GM23338 (cell line): ENCODE measurements around the gene TMUB1. TPM values are rescaled to one million over a fixed set of nuclear protein-coding genes. Genes with fewer than 3 reads are reported as not detected.
A peak's percentile ranks its signal among the peaks of the same experiment; 100 is the strongest.

Source experiments
- ATAC-seq: fragments of 200-7000 bp; cut with Tn5 transposase; 3 replicates; pipeline ENCODE4 v1.9.1; 2020
- DNase-seq: peaks from one replicate; pipeline ENCODE4 v3.0.0-alpha.2; 2015; ENCODE audit warnings: low spot score
- H2AFZ ChIP-seq: fragments of 200-600 bp; sonication (generic); 2 replicates; pipeline ENCODE4 v1.8.0; 2016; ENCODE audit warnings: antibody characterized with exemption, mild to moderate bottlenecking, moderate library complexity
- H3F3A ChIP-seq: fragments of 200-600 bp; sonication (generic); replicated peaks from 2 replicates; pipeline ENCODE4 v1.8.0; 2017; ENCODE audit warnings: antibody characterized with exemption, mixed run types, low read depth
- H3K27ac ChIP-seq: fragments of 200-600 bp; sonication (generic); 2 replicates; pipeline ENCODE4 v1.6.1; 2016; ENCODE audit warnings: low read depth
- H3K27me3 ChIP-seq: fragments of 200-600 bp; sonication (generic); 2 replicates; pipeline ENCODE4 v1.8.0; 2016; ENCODE audit warnings: mild to moderate bottlenecking, mixed run types, moderate library complexity; ENCODE audit not compliant: insufficient read depth
- H3K36me3 ChIP-seq: fragments of 200-600 bp; sonication (generic); 2 replicates; pipeline ENCODE4 v1.8.0; 2016; ENCODE audit warnings: mild to moderate bottlenecking; ENCODE audit not compliant: insufficient read depth
- H3K4me1 ChIP-seq: fragments of 200-600 bp; sonication (generic); 2 replicates; pipeline ENCODE4 v1.8.0; 2016; ENCODE audit warnings: mild to moderate bottlenecking, moderate library complexity; ENCODE audit not compliant: insufficient read depth
- H3K4me2 ChIP-seq: fragments of 200-600 bp; sonication (generic); 2 replicates; pipeline ENCODE4 v1.7.1; 2017; ENCODE audit warnings: mixed run types
- H3K4me3 ChIP-seq: fragments of 200-600 bp; sonication (generic); 2 replicates; pipeline ENCODE4 v1.6.1; 2016; ENCODE audit warnings: mixed run types
- H3K79me2 ChIP-seq: fragments of 200-600 bp; sonication (generic); replicated peaks from 2 replicates; pipeline ENCODE4 v1.8.0; 2017; ENCODE audit warnings: mild to moderate bottlenecking; ENCODE audit not compliant: insufficient read depth
- H3K9me2 ChIP-seq: fragments of 200-600 bp; sonication (generic); 2 replicates; pipeline ENCODE4 v1.8.0; 2017; ENCODE audit not compliant: insufficient read depth
- H4K20me1 ChIP-seq: fragments of 200-600 bp; sonication (generic); replicated peaks from 2 replicates; pipeline ENCODE4 v1.8.0; 2017; ENCODE audit warnings: mild to moderate bottlenecking; ENCODE audit not compliant: insufficient read depth
- H3K27ac Mint-ChIP-seq: 2 replicates; pipeline ENCODE4 v1.8.0; 2020; ENCODE audit warnings: inconsistent platforms, mild to moderate bottlenecking, moderate library complexity, mixed read lengths
- H3K27me3 Mint-ChIP-seq: 3 replicates; pipeline ENCODE4 v1.8.0; 2022; ENCODE audit warnings: low read depth, mild to moderate bottlenecking, moderate library complexity, mixed read lengths, inconsistent platforms; ENCODE audit not compliant: insufficient read depth, poor library complexity
- H3K36me3 Mint-ChIP-seq: 3 replicates; pipeline ENCODE4 v1.8.0; 2021; ENCODE audit warnings: low read depth, mild to moderate bottlenecking, inconsistent platforms, moderate library complexity, mixed read lengths
- H3K4me1 Mint-ChIP-seq: 3 replicates; pipeline ENCODE4 v1.8.0; 2020; ENCODE audit warnings: mild to moderate bottlenecking, inconsistent platforms, mixed read lengths
- H3K4me3 Mint-ChIP-seq: 3 replicates; pipeline ENCODE4 v1.8.0; 2021; ENCODE audit warnings: moderate library complexity, mild to moderate bottlenecking, inconsistent platforms, mixed read lengths
- H3K9me3 Mint-ChIP-seq: 3 replicates; pipeline ENCODE4 v1.8.0; 2020; ENCODE audit warnings: moderate library complexity, mild to moderate bottlenecking, inconsistent platforms, mixed read lengths
- CREB1 ChIP-seq: fragments of 250-450 bp; sonication (Bioruptor Pico); IDR thresholded peaks from 2 replicates; pipeline ENCODE4 v1.5.0; 2020; ENCODE audit warnings: low read depth, mild to moderate bottlenecking, moderate library complexity
- EZH2 ChIP-seq: fragments of 200-600 bp; sonication (generic); IDR thresholded peaks from one replicate; pipeline ENCODE4 v1.8.0; 2017; ENCODE audit warnings: antibody characterized with exemption, mild to moderate bottlenecking, low read depth; ENCODE audit not compliant: unreplicated experiment
- EZH2phosphoT487 ChIP-seq: fragments of 200-600 bp; sonication (generic); IDR thresholded peaks from one replicate; pipeline ENCODE4 v1.8.1; 2018; ENCODE audit warnings: antibody characterized with exemption; ENCODE audit not compliant: unreplicated experiment
- JUNB ChIP-seq: IDR thresholded peaks from one replicate; pipeline ENCODE4 v1.6.1; 2016; ENCODE audit warnings: antibody characterized with exemption; ENCODE audit not compliant: unreplicated experiment
- NANOG ChIP-seq: IDR thresholded peaks from 2 replicates; pipeline ENCODE4 v1.6.1; 2016; ENCODE audit warnings: antibody characterized with exemption, borderline replicate concordance
- POLR2AphosphoS5 ChIP-seq: IDR thresholded peaks from 2 replicates; pipeline ENCODE4 v1.6.1; 2016; ENCODE audit warnings: antibody characterized with exemption, low read depth
- STAT1 ChIP-seq: IDR thresholded peaks from one replicate; pipeline ENCODE4 v1.6.1; 2016; ENCODE audit warnings: antibody characterized with exemption; ENCODE audit not compliant: unreplicated experiment
- ZNF114 ChIP-seq: fragments of 250-450 bp; sonication (Bioruptor Pico); IDR thresholded peaks from 2 replicates; pipeline ENCODE4 v1.5.0; 2020; ENCODE audit warnings: mild to moderate bottlenecking, moderate library complexity
- ZNF331 ChIP-seq: fragments of 250-450 bp; sonication (Bioruptor Pico); IDR thresholded peaks from 2 replicates; pipeline ENCODE4 v1.5.0; 2020; ENCODE audit warnings: low read depth, mild to moderate bottlenecking, moderate library complexity
- polyA plus RNA-seq: library from polyadenylated mRNA; unstranded; fragments of >200 nt; fragmentation: Nextera tagmentation; extraction: Ambion mirVana; gene quantifications from 2 replicates; pipeline ENCODE4 v1.2.1, GENCODE V29; 2016
- total RNA-seq: library from RNA; depleted of rRNA; stranded (reverse); fragments of >200 nt; shearing (Covaris generic); gene quantifications from 2 replicates; pipeline ENCODE4 v1.2.3, GENCODE V29; 2014
- TF ChIP-seq, protein P1 (sequence below): fragments of 250-450 bp; sonication (Bioruptor Pico); IDR thresholded peaks from 2 replicates; pipeline ENCODE4 v1.5.0; 2020; ENCODE audit warnings: mild to moderate bottlenecking, moderate library complexity
- TF ChIP-seq, protein P2 (sequence below), 2 experiments: fragments of 200-600 bp in 1 of 2; sonication (generic) in 1 of 2; conservative IDR thresholded peaks; 2 replicates each; pipeline versions ENCODE4 v1.5.1 to v1.6.1; 2016 to 2017; ENCODE audit warnings: antibody characterized with exemption in 2 of 2, low read depth in 2 of 2, mild to moderate bottlenecking in 2 of 2, moderate library complexity in 1 of 2
- TF ChIP-seq, protein P3 (sequence below): IDR thresholded peaks from 2 replicates; pipeline ENCODE4 v1.6.1; 2016; ENCODE audit warnings: antibody characterized with exemption
- TF ChIP-seq, protein P4 (sequence below): IDR thresholded peaks from one replicate; pipeline ENCODE4 v1.6.1; 2018; ENCODE audit warnings: antibody characterized with exemption; ENCODE audit not compliant: unreplicated experiment

TMUB1 gene
- total and polyA plus RNA-seq, 2 experiments from 2014 or later = 47.6 to 61.1 TPM

DNA sequence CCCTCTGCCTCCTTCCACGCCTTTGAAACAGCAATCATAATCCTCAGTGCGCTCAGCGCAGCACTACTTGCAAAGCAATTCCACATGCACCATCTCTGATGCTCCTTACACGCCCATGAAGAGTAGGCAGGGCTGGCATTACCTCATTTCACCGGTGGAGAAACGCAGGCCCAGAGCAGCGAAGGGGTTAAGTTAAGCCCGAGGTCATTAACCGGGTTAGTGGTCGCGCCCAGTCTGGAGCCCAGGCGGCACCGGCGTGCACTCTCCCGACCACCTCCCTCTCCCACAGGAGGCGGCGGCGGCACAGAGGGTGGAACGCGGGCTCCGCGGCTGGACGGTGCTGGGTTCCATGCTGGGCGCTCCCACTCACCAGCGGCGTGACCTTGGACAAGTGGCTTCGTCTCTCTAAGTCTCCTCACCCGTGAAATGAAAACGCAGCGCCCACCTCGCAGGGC is 3.2 kb downstream of the TMUB1 start:
- H3K4me3 Mint-ChIP-seq = peak overlapping the region; percentile 89
- Histone ChIP-seq H3K27me3 (peaks cover 16% of the 10 kb centered on the region), H3K36me3 (no peaks in the 10 kb centered on the region), H3F3A (peaks cover 18% of the 10 kb centered on the region), H3K4me1 (peaks cover 35% of the 10 kb centered on the region), H3K9me2 (no peaks in the 10 kb centered on the region), H3K27ac (no peak overlapping the region), H4K20me1 (peaks cover 12% of the 10 kb centered on the region), H2AFZ (peak overlapping the region; percentile 86; the same call in 1 of the 2 replicates), H3K4me3 (peak overlapping the region; percentile 91), H3K4me2 (peak overlapping the region; percentile 98), H3K79me2 (peaks cover 6% of the 10 kb centered on the region; the same call in 1 of the 2 replicates)
- TF ChIP-seq EZH2 (no peak), ZNF114 (CRISPR knock-in tag) (no peak), JUNB (no peak), POLR2AphosphoS5 (no peak), CREB1 (CRISPR knock-in tag) (no peak), NANOG (no peak), EZH2phosphoT487 (no peak), ZNF331 (no peak), STAT1 (no peak)
- TF ChIP-seq, protein P1, sequence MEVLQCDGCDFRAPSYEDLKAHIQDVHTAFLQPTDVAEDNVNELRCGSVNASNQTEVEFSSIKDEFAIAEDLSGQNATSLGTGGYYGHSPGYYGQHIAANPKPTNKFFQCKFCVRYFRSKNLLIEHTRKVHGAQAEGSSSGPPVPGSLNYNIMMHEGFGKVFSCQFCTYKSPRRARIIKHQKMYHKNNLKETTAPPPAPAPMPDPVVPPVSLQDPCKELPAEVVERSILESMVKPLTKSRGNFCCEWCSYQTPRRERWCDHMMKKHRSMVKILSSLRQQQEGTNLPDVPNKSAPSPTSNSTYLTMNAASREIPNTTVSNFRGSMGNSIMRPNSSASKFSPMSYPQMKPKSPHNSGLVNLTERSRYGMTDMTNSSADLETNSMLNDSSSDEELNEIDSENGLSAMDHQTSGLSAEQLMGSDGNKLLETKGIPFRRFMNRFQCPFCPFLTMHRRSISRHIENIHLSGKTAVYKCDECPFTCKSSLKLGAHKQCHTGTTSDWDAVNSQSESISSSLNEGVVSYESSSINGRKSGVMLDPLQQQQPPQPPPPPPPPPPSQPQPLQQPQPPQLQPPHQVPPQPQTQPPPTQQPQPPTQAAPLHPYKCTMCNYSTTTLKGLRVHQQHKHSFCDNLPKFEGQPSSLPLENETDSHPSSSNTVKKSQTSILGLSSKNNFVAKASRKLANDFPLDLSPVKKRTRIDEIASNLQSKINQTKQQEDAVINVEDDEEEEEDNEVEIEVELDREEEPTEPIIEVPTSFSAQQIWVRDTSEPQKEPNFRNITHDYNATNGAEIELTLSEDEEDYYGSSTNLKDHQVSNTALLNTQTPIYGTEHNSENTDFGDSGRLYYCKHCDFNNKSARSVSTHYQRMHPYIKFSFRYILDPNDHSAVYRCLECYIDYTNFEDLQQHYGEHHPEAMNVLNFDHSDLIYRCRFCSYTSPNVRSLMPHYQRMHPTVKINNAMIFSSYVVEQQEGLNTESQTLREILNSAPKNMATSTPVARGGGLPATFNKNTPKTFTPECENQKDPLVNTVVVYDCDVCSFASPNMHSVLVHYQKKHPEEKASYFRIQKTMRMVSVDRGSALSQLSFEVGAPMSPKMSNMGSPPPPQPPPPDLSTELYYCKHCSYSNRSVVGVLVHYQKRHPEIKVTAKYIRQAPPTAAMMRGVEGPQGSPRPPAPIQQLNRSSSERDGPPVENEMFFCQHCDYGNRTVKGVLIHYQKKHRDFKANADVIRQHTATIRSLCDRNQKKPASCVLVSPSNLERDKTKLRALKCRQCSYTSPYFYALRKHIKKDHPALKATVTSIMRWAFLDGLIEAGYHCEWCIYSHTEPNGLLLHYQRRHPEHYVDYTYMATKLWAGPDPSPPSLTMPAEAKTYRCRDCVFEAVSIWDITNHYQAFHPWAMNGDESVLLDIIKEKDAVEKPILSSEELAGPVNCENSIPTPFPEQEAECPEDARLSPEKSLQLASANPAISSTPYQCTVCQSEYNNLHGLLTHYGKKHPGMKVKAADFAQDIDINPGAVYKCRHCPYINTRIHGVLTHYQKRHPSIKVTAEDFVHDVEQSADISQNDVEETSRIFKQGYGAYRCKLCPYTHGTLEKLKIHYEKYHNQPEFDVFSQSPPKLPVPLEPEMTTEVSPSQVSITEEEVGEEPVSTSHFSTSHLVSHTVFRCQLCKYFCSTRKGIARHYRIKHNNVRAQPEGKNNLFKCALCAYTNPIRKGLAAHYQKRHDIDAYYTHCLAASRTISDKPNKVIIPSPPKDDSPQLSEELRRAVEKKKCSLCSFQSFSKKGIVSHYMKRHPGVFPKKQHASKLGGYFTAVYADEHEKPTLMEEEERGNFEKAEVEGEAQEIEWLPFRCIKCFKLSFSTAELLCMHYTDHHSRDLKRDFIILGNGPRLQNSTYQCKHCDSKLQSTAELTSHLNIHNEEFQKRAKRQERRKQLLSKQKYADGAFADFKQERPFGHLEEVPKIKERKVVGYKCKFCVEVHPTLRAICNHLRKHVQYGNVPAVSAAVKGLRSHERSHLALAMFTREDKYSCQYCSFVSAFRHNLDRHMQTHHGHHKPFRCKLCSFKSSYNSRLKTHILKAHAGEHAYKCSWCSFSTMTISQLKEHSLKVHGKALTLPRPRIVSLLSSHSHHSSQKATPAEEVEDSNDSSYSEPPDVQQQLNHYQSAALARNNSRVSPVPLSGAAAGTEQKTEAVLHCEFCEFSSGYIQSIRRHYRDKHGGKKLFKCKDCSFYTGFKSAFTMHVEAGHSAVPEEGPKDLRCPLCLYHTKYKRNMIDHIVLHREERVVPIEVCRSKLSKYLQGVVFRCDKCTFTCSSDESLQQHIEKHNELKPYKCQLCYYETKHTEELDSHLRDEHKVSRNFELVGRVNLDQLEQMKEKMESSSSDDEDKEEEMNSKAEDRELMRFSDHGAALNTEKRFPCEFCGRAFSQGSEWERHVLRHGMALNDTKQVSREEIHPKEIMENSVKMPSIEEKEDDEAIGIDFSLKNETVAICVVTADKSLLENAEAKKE (CRISPR knock-in tag) = no peak
- TF ChIP-seq, protein P2, sequence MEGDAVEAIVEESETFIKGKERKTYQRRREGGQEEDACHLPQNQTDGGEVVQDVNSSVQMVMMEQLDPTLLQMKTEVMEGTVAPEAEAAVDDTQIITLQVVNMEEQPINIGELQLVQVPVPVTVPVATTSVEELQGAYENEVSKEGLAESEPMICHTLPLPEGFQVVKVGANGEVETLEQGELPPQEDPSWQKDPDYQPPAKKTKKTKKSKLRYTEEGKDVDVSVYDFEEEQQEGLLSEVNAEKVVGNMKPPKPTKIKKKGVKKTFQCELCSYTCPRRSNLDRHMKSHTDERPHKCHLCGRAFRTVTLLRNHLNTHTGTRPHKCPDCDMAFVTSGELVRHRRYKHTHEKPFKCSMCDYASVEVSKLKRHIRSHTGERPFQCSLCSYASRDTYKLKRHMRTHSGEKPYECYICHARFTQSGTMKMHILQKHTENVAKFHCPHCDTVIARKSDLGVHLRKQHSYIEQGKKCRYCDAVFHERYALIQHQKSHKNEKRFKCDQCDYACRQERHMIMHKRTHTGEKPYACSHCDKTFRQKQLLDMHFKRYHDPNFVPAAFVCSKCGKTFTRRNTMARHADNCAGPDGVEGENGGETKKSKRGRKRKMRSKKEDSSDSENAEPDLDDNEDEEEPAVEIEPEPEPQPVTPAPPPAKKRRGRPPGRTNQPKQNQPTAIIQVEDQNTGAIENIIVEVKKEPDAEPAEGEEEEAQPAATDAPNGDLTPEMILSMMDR (conservative IDR thresholded peaks at IDR 0.05; ENCODE audit: low read depth in 2 of 2) = no peak
- TF ChIP-seq, protein P3, sequence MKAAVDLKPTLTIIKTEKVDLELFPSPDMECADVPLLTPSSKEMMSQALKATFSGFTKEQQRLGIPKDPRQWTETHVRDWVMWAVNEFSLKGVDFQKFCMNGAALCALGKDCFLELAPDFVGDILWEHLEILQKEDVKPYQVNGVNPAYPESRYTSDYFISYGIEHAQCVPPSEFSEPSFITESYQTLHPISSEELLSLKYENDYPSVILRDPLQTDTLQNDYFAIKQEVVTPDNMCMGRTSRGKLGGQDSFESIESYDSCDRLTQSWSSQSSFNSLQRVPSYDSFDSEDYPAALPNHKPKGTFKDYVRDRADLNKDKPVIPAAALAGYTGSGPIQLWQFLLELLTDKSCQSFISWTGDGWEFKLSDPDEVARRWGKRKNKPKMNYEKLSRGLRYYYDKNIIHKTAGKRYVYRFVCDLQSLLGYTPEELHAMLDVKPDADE = no peak
- TF ChIP-seq, protein P4, sequence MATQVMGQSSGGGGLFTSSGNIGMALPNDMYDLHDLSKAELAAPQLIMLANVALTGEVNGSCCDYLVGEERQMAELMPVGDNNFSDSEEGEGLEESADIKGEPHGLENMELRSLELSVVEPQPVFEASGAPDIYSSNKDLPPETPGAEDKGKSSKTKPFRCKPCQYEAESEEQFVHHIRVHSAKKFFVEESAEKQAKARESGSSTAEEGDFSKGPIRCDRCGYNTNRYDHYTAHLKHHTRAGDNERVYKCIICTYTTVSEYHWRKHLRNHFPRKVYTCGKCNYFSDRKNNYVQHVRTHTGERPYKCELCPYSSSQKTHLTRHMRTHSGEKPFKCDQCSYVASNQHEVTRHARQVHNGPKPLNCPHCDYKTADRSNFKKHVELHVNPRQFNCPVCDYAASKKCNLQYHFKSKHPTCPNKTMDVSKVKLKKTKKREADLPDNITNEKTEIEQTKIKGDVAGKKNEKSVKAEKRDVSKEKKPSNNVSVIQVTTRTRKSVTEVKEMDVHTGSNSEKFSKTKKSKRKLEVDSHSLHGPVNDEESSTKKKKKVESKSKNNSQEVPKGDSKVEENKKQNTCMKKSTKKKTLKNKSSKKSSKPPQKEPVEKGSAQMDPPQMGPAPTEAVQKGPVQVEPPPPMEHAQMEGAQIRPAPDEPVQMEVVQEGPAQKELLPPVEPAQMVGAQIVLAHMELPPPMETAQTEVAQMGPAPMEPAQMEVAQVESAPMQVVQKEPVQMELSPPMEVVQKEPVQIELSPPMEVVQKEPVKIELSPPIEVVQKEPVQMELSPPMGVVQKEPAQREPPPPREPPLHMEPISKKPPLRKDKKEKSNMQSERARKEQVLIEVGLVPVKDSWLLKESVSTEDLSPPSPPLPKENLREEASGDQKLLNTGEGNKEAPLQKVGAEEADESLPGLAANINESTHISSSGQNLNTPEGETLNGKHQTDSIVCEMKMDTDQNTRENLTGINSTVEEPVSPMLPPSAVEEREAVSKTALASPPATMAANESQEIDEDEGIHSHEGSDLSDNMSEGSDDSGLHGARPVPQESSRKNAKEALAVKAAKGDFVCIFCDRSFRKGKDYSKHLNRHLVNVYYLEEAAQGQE = no peak
- DNase-seq = no peak
- peaks cover 2% of the 10 kb centered on the region; the same call in 1 of the 3 replicates for H3K9me3 Mint-ChIP-seq
- H3K27me3 Mint-ChIP-seq = peaks cover 26% of the 10 kb centered on the region
- peaks cover 42% of the 10 kb centered on the region for H3K4me1 Mint-ChIP-seq
- peak; percentile 2 for ATAC-seq
- peak overlapping the region; percentile 86; the same call in 1 of the 2 replicates for H3K27ac Mint-ChIP-seq
- peaks cover 18% of the 10 kb centered on the region for H3K36me3 Mint-ChIP-seq
